ENCODE measurements around the gene CUL4A.
"Not testable (repeated sequence)": the region's sequence is repeated elsewhere in the genome, so short reads cannot be mapped to it uniquely, and the experiment has no call there.

Gene CUL4A

DNA sequence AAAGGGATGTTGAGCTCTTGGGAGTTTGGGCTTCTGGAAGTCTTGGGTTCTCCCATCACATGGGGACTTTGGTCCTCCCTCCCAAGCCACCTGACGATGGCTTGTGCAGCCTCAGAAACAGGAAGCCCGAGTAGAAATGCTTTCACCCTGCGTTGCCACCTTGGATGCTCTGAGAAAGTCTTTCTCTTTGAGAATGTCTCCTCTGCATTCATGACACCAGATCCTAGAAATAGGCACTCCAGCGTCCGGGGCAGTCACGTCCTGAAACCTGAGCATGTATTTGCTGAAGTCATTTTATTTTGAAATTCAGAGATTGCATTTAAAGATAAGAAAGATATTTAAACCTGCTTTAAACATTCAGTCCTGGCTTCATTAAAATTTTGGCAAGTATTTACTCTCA is 34.4 kb downstream of the CUL4A start:
- in situ Hi-C loops (cut with HindIII; ENCODE audit: low sequenced_read_pairs), result no loop called here
- H3K4me3 ChIP-seq (ENCODE audit: low read depth, low read length), result no peak overlapping the region
- DNase-seq (ENCODE audit: low read depth, low spot score), result no peak
- TF ChIP-seq, protein P1, sequence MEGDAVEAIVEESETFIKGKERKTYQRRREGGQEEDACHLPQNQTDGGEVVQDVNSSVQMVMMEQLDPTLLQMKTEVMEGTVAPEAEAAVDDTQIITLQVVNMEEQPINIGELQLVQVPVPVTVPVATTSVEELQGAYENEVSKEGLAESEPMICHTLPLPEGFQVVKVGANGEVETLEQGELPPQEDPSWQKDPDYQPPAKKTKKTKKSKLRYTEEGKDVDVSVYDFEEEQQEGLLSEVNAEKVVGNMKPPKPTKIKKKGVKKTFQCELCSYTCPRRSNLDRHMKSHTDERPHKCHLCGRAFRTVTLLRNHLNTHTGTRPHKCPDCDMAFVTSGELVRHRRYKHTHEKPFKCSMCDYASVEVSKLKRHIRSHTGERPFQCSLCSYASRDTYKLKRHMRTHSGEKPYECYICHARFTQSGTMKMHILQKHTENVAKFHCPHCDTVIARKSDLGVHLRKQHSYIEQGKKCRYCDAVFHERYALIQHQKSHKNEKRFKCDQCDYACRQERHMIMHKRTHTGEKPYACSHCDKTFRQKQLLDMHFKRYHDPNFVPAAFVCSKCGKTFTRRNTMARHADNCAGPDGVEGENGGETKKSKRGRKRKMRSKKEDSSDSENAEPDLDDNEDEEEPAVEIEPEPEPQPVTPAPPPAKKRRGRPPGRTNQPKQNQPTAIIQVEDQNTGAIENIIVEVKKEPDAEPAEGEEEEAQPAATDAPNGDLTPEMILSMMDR (IDR thresholded peaks at IDR 0.05; ENCODE audit: low read depth, low read length), result no peak

DNA sequence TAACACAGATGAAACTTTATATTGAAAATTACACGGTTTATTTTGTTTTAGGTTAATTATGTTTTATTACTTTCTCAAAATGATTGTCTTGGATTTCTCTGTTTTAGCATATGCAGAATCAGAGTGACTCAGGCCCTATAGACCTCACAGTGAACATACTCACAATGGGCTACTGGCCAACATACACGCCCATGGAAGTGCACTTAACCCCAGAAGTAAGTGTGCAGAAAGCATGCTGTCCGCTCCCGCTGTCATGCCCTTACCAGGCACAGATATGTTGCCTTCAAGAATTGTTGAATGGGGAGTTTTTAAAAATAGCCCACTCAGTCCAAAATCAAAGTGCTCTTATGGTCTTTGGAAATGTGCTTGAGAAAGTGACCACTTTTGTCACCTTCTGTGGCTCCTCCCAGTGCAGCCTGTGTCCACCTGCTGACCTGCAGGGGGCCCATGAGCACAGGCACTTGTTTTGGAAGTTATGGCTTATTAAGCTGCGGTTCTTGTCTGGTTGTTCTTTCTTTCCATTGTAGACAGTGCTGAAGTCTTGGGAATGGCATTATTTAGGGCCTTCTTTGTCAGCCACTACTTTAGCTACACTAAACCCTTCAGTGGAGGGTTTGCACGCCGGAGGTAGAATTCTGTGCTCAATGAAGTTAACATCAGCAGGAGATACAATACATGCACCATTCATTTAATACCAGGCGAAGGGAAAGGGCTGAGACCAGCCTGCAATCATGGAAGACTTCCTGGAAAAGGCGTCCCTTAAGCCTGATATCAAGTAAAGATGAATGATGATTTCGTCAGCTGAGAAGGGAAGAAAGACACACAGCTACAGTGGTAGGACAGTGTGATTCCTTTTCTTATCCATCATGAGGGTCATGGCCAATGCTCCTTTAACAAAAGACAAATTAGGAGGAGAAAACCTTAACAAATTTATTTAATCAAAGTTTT is 36.7 kb downstream of the CUL4A start:
- in situ Hi-C loops (cut with HindIII; ENCODE audit: low sequenced_read_pairs), result no loop called here
- TF ChIP-seq, protein P1 (IDR thresholded peaks at IDR 0.05; ENCODE audit: low read depth, low read length), result peak; percentile 36

DNA sequence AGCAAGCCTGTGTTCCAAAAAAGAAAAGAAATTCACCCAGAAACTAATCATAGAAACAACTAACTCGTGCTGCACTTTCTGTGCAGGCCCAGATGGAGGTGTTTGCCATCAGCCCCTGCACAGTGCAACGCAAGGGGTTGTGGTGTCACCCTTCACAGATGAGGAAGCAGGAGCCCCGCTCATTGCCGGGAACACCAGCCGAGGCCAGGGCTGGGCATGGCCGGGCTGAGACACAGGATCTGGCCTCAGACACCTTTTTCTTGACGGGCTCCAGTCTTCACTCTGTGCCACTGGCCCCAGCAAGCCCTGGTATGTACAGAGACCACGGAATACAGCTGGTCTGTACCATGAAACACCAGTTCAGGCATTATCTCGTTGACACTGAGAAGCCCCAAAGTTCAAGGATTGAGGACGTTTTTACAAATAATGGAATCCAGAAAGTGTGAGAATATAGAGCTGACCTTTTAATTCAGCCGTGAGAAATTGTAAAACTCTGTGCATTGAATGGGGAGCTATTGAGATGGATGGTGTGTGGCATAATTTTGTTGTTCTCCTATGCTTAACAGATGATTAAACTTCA is 43.2 kb downstream of the CUL4A start:
- in situ Hi-C loops (cut with HindIII; ENCODE audit: low sequenced_read_pairs), result no loop called here
- no peak for DNase-seq (ENCODE audit: low read depth, low spot score)
- TF ChIP-seq, protein P1 (IDR thresholded peaks at IDR 0.05; ENCODE audit: low read depth, low read length), result no peak
- H3K4me3 ChIP-seq (ENCODE audit: low read depth, low read length), result no peak overlapping the region

More for the DNA sequence above, 36.7 kb downstream of the CUL4A start:
- no peak for DNase-seq (ENCODE audit: low read depth, low spot score)
- H3K4me3 ChIP-seq (ENCODE audit: low read depth, low read length), result no peak overlapping the region

DNA sequence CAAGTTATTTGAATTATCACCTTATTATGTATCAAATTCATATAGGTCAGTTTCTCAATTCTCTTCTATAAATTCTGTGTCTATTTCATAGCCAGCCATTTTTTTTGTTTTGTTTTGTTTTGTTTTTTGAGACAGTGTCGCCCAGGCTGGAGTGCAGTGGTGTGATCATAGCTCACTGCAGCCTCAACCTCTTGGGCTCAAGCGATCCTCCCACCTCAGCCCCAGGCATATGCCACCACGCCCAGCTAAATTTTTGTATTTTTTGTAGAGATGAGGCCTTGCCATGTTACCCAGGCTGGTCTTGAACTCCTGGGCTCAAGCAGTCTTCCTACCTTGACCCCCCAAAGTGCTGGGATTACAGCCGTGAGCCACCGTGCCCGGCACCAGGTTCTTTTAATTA is 48.5 kb downstream of the CUL4A start:
- in situ Hi-C loops (cut with HindIII; ENCODE audit: low sequenced_read_pairs); H3K4me3 ChIP-seq (ENCODE audit: low read depth, low read length); DNase-seq (ENCODE audit: low read depth, low spot score): not testable (repeated sequence)

DNA sequence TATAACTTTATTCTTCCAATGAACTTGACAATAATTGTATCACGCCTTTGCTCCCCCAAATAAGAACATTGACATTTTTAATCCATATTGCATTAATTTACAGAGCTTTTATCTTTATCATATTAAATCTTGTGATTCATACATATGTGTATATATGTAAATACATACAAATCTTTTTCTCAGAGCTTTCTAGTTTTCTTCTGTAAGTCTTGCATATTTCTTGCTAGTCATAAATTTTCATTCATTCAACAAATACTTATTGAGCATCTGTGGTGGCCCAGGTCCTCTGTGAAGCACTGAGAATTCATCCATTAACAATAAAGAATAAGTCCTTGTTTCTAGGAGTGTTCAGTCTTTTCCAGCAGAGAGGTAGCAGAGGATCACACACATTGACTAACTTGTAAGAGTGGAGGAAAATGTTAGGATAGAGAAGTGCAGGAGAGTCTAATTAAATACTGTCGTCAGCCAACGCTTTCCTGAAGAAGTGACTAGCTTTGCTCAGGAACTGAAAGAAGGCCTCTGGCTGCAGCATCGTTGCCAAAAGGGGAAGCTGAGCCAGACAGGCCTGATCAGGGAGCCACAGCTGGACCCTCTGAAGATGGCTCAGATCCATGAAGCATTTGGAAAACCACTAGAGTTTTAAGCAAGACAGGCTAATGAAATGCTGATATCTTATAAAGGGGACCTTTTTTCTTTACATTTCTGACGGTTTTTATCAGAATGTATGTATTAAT is 49.1 kb downstream of the CUL4A start:
- no peak overlapping the region for H3K4me3 ChIP-seq (ENCODE audit: low read depth, low read length)
- TF ChIP-seq, protein P1 (IDR thresholded peaks at IDR 0.05; ENCODE audit: low read depth, low read length), result no peak
- in situ Hi-C loops (cut with HindIII; ENCODE audit: low sequenced_read_pairs), result no loop called here
- DNase-seq (ENCODE audit: low read depth, low spot score), result no peak

DNA sequence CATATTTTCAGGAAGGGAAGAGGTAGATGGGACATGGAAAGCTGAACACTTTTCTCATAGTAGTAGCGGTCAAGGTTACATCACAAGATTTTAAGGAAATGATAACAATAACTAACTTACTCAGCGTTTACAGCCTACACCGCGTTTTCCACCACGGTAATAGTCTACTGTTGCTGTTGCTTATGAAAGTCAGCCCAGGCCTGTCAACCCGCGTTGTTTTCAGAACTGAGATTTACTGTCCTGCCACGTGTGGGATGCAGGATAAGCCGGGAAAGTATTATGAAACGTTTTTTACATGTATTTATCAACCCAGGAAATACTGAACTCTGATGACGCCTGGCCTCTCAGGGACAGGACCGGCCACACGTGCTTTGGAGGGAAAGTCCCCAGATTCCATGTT is 51.6 kb downstream of the CUL4A start:
- H3K4me3 ChIP-seq (ENCODE audit: low read depth, low read length), result no peak overlapping the region
- in situ Hi-C loops (cut with HindIII; ENCODE audit: low sequenced_read_pairs), result no loop called here
- no peak for DNase-seq (ENCODE audit: low read depth, low spot score)
- TF ChIP-seq, protein P1 (IDR thresholded peaks at IDR 0.05; ENCODE audit: low read depth, low read length), result no peak

DNA sequence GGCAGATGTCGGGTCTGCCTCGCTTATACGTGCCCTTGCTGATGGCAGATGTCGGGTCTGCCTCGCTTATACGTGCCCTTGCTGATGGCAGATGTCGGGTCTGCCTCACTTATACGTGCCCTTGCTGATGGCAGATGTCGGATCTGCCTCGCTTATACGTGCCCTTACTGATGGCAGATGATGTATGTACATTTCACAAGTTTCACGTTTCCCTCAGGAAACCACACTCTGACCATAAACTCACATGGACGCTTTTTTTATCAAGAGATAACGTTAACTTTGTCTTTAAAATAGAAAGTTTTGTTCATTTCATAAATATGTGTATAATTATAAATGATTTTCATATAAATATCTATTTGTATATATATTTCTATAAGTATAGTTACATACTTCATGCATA is 53.6 kb downstream of the CUL4A start:
- DNase-seq (ENCODE audit: low read depth, low spot score); in situ Hi-C loops (cut with HindIII; ENCODE audit: low sequenced_read_pairs); H3K4me3 ChIP-seq (ENCODE audit: low read depth, low read length): not testable (repeated sequence)
